ENCODE measurements around the gene MGAT4A. TPM values are rescaled to one million over a fixed set of nuclear protein-coding genes. Genes with fewer than 3 reads are reported as not detected.

The MGAT4A gene
- total and polyA plus RNA-seq, 10 of the 15 experiments (the other 5 are each of a cell fraction or from before 2014, with no cell fraction given) = 4.3 to 23.4 (median 13.6) TPM

GRCh38 chr2:98769114-98769476 lies 38.2 kb upstream of the MGAT4A start (continued):
- TF ChIP-seq ZNF592 (IDR thresholded peaks at IDR 0.05) (no peak), ZNF384 (IDR thresholded peaks at IDR 0.05; ENCODE audit: borderline replicate concordance, low read depth, low read length) (no peak), ATF3 (IDR thresholded peaks at IDR 0.05; ENCODE audit: borderline replicate concordance, extremely low read depth, low read depth, low read length) (no peak)

- ChIA-PET POLR2A (interaction anchor here (0.6 to 1.7 kb wide), 4 partner anchors 10 to 308 kb away, joined by 3 to 5 read pairs (median 3); no protein-coding TSS in a partner anchor), CTCF (interaction anchor here (1.4 to 2.5 kb wide), 3 partner anchors 9 to 119 kb away, joined by 4 to 11 read pairs (median 4); no protein-coding TSS in a partner anchor), RAD21 (ENCODE audit: unreplicated experiment) (interaction anchor here (0.8 kb wide), 1 partner anchor 119 kb away, joined by 3 read pairs; no protein-coding TSS in a partner anchor), SMC1A (ENCODE audit: uncharacterized antibody, unreplicated experiment) (interaction anchor here (0.8 to 2.5 kb wide), 3 partner anchors 11 to 65 kb away, joined by 3 to 15 read pairs (median 3); no protein-coding TSS in a partner anchor)
- Histone ChIP-seq H3K79me2 (ENCODE audit: control insufficient read depth, insufficient read depth, low read length) (no peaks in the 10 kb centered on the region), H3K4me2 (ENCODE audit: control insufficient read depth, insufficient read depth) (no peak overlapping the region), H3K4me1 (ENCODE audit: control insufficient read depth, insufficient read depth, low read length) (peaks cover 31% of the 10 kb centered on the region), H3K4me3 (no peak overlapping the region), H3K9me3 (replicated peaks; ENCODE audit: control insufficient read depth, insufficient read depth, low read length) (no peaks in the 10 kb centered on the region), H3K9ac (ENCODE audit: control insufficient read depth, insufficient read depth, low read length) (no peak overlapping the region), H3K27ac (ENCODE audit: control insufficient read depth, insufficient read depth) (no peak overlapping the region), H4K20me1 (ENCODE audit: control insufficient read depth, insufficient read depth) (no peaks in the 10 kb centered on the region), H2AFZ (ENCODE audit: control insufficient read depth, low read depth, low read length) (no peak overlapping the region), H3K27me3 (replicated peaks in 1 of 2; ENCODE audit: control insufficient read depth in 2 of 2, insufficient read depth in 2 of 2, low read length in 1 of 2) (no peaks in the 10 kb centered on the region), H3K36me3 (ENCODE audit: control insufficient read depth in 2 of 2, insufficient read depth in 2 of 2, low read length in 1 of 2) (no peaks in the 10 kb centered on the region)
- TF ChIP-seq MEF2B (IDR thresholded peaks at IDR 0.05; ENCODE audit: partially characterized antibody, poor library complexity, severe bottlenecking) (no peak), IKZF2 (IDR thresholded peaks at IDR 0.05) (0 out of 4 replicates have a peak, but pooled peaks of 1 of the 2 experiments have one; percentile 24), IKZF1 (conservative IDR thresholded peaks at IDR 0.05) (peak; percentile 23), RFX5 (IDR thresholded peaks at IDR 0.05; ENCODE audit: low read depth, low read length) (no peak)
- no TSS peak for BruUV-seq (replicated peaks)
- DNase-seq (ENCODE audit: low read depth, low spot score) = no peak
- intact Hi-C loops (cut with micrococcal nuclease; ENCODE audit: unreplicated experiment) = no loop called here
- in situ Hi-C loops (cut with MboI) = no loop called here
- WGBS (ENCODE audit: insufficient coverage, insufficient replicate concordance, low lambda C conversion rate, missing lambda C conversion rate) = 38% methylated on average over 7 of the region's 7 CpGs
- no peak; the same call in 1 of the 3 replicates for ATAC-seq
- no peak for FAIRE-seq
Measured at GRCh38 chr2:98768384-98769113, 37.6 kb upstream of the MGAT4A start.

Measured in GM12878 (cell line).